HL-60 (cell line): ENCODE results near the gene REEP5.

ENCODE experiments used
- CTCF ChIP-seq: IDR thresholded peaks from one replicate; pipeline ENCODE4 v1.5.1; 2011; ENCODE audit warnings: low read length, control low read depth, inconsistent platforms; ENCODE audit not compliant: insufficient read depth
- POLR2AphosphoS5 ChIP-seq: IDR thresholded peaks from 2 replicates; pipeline ENCODE4 v1.6.1; 2012; ENCODE audit warnings: low read depth

DNA sequence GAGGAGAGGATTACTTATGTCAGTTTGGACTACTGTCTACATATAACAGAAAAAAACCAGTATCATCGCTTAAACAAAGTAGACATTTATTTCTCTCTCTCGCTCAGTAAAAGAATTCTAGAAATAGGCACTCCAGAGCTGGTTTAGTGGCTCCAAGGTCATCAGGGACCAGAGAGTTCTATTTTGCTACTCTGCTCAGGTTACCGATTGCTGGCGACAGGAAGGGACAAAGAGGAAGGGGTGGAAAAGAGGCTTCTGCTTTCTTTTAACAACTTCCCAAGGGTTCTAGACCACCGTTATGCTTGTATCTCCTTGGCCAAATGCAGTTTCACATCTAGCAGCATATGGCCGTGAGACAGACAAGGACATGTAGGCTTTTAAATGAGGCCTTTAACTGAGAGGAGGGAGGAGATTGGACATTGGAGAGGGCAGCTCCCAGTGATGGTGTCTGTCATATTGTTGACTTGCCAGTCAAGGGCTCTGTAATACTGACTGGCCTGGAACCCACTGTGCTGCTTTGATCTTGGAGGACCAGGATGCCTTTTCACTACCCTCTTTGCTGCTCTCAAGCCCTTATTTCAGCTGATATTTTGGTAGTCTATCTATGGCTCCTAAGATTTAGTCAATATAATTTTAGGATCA lies 39.0 kb upstream of the REEP5 start:
- TF ChIP-seq CTCF = no peak
- no peak for TF ChIP-seq POLR2AphosphoS5
